ENCODE data around the gene PLPP7. TPM values are rescaled to one million over a fixed set of nuclear protein-coding genes. Genes with fewer than 3 reads are reported as not detected.

Gene PLPP7
- total RNA-seq, 1 donor from 2014 or later: 3.1 TPM

DNA sequence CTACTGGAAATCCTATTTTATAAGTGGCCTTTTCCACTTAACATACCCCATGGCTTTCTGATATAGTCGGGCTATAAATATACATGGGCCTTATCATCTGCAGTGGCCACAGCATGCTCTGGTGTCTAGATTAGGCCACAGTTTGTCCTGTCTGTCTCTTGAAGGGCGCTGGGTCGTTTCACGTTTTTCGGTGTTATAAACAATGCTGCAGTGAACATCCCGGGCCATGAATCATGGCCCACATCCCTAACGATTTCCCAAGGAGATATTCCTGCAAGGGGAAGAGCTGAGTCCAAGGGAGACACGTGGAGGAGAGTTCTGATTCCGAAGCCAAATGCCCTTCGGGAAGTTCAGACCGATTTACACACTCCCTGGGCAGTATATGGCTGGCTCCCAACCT lies 8.4 kb downstream of the PLPP7 start:
- Mint-ChIP-seq H3K27ac (no peak overlapping the region), H3K4me1 (ENCODE audit: unreplicated experiment) (no peaks in the 10 kb centered on the region), H3K36me3 (no peaks in the 10 kb centered on the region), H3K9me3 (no peaks in the 10 kb centered on the region), H3K4me3 (no peak overlapping the region), H3K27me3 (no peaks in the 10 kb centered on the region)
- TF ChIP-seq, protein P1, sequence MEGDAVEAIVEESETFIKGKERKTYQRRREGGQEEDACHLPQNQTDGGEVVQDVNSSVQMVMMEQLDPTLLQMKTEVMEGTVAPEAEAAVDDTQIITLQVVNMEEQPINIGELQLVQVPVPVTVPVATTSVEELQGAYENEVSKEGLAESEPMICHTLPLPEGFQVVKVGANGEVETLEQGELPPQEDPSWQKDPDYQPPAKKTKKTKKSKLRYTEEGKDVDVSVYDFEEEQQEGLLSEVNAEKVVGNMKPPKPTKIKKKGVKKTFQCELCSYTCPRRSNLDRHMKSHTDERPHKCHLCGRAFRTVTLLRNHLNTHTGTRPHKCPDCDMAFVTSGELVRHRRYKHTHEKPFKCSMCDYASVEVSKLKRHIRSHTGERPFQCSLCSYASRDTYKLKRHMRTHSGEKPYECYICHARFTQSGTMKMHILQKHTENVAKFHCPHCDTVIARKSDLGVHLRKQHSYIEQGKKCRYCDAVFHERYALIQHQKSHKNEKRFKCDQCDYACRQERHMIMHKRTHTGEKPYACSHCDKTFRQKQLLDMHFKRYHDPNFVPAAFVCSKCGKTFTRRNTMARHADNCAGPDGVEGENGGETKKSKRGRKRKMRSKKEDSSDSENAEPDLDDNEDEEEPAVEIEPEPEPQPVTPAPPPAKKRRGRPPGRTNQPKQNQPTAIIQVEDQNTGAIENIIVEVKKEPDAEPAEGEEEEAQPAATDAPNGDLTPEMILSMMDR (conservative IDR thresholded peaks at IDR 0.05): no peak
- no peak for DNase-seq (ENCODE audit: extremely low spot score, unreplicated experiment)

DNA sequence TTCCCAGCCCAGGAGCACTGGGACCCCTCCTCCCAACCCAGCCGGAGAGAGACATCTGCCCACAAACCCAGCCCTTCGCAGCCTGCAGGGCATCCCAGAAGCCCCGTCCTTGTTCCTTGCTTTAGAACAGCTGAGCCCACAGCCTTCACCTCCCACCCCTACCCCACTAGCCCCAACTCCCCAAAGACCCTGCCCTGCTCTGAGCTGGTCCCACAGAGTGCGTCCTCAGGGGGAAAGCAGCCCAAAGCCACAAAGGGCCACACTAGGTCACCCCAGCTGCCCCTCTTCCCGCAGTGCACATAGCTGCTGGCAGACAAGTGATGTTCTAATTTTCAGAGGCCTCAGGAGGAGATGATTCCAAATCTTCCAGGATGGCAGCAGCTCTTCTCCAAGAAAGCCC lies 8.8 kb downstream of the PLPP7 start:
- Mint-ChIP-seq H3K36me3 (no peaks in the 10 kb centered on the region), H3K4me3 (no peak overlapping the region), H3K9me3 (no peaks in the 10 kb centered on the region), H3K4me1 (ENCODE audit: unreplicated experiment) (no peaks in the 10 kb centered on the region), H3K27ac (no peak overlapping the region), H3K27me3 (no peaks in the 10 kb centered on the region)
- TF ChIP-seq, protein P1 (conservative IDR thresholded peaks at IDR 0.05): no peak
- DNase-seq (ENCODE audit: extremely low spot score, unreplicated experiment): no peak

DNA sequence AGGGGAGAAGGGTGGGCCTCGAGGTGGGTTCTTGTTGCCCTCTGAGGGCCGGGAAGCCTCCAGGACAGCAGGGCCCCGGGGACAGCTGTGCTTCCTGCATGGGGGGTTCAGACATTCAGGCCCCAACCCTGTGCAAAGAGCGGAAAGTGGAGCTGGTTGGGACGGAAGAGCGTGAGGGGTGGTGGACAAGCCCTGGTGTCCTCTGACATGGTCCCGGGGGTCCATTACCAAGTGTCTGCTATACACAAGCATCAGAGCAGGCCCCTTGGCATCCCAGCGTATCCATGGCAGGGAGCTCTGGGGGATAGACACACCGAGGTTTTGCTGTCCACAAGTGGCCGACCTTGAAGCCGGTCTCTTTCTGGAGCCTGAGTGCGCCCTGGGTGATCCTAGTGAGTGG lies 9.3 kb downstream of the PLPP7 start:
- Mint-ChIP-seq H3K9me3 (no peaks in the 10 kb centered on the region), H3K4me3 (no peak overlapping the region), H3K36me3 (no peaks in the 10 kb centered on the region), H3K4me1 (ENCODE audit: unreplicated experiment) (no peaks in the 10 kb centered on the region), H3K27me3 (no peaks in the 10 kb centered on the region), H3K27ac (no peak overlapping the region)
- no peak for DNase-seq (ENCODE audit: extremely low spot score, unreplicated experiment)
- TF ChIP-seq, protein P1 (conservative IDR thresholded peaks at IDR 0.05): no peak

DNA sequence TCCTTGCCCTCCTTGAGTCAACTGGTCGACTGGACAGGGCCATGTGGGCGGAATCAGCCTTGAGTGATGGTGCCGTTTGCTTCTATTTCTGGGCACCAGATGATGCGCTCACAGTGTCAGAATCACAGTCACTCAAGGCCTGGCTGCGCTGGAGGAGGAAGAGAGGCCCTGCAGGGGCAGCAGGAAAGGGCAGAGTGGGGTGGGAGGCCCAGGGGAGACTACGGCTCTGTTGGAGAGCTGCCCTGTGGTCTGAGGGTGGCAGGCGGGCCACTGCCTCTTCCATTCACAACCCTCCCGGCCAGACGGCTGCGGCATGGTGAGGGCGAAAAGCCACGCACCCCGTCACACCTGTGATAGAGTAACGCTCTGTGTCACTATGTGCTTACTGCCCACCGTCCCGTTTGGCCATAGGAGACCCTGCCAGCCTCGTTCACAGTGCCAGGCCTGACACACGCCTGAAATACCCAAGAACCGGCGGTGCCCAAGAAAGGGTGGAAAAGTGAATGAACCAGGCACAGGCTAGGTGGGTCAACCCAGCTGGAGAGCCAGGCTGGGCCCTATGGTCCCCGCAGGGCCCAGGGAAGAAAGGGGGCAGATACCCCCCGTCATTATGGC lies 9.9 kb downstream of the PLPP7 start:
- no peak overlapping the region for H3K4me3 Mint-ChIP-seq
- H3K27me3 Mint-ChIP-seq: no peaks in the 10 kb centered on the region
- no peak for DNase-seq (ENCODE audit: extremely low spot score, unreplicated experiment)
- H3K4me1 Mint-ChIP-seq (ENCODE audit: unreplicated experiment): no peaks in the 10 kb centered on the region
- TF ChIP-seq, protein P1 (conservative IDR thresholded peaks at IDR 0.05): no peak
- no peaks in the 10 kb centered on the region for H3K9me3 Mint-ChIP-seq
- H3K27ac Mint-ChIP-seq: no peak overlapping the region
- no peaks in the 10 kb centered on the region for H3K36me3 Mint-ChIP-seq

DNA sequence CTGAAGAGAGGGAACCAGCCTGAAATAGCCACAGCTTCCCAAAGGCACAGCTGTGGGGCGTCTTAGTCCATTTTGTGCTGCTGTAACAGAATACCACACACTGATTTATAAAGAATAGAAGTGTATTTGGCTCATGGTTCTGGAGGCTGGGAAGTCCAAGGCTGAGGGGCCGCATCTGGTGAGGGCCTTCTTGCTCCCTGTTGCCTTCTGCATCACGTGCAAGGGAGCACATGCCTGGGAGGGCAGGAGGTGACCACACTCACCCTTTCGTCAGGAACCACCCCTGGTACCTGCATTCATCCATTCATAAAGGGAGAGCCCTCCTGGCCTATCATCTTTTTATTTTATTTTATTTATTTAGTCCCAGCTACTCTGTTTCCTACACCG lies 10.4 kb downstream of the PLPP7 start:
- H3K36me3 Mint-ChIP-seq: no peaks in the 10 kb centered on the region
- TF ChIP-seq, protein P1 (conservative IDR thresholded peaks at IDR 0.05): no peak
- H3K27me3 Mint-ChIP-seq: no peaks in the 10 kb centered on the region
- no peak overlapping the region for H3K27ac Mint-ChIP-seq
- no peak overlapping the region for H3K4me3 Mint-ChIP-seq
- DNase-seq (ENCODE audit: extremely low spot score, unreplicated experiment): no peak
- H3K9me3 Mint-ChIP-seq: no peaks in the 10 kb centered on the region
- no peaks in the 10 kb centered on the region for H3K4me1 Mint-ChIP-seq (ENCODE audit: unreplicated experiment)

DNA sequence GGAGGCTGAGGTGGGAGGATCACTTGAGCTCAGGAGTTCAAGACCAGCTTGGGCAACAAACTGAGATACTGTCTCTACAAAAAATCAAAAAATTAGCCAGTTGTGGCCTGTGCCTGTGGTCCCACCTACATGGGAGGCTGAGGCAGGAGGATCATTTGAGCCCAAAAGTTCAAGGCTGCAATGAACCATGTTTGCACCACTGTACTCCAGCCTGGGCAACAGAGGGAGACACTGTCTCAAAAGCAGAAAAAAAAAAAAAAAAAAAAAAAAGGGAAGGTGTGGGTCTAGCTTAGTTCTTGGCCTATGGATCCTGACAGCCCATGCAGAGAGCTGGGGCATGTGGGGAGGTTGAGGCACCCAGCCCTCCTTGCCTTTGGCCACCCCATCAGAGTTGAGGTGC lies 10.9 kb downstream of the PLPP7 start:
- Mint-ChIP-seq H3K4me1 (ENCODE audit: unreplicated experiment) (no peaks in the 10 kb centered on the region), H3K9me3 (no peaks in the 10 kb centered on the region), H3K4me3 (no peak overlapping the region), H3K27me3 (no peaks in the 10 kb centered on the region), H3K36me3 (no peaks in the 10 kb centered on the region), H3K27ac (no peak overlapping the region)
- DNase-seq (ENCODE audit: extremely low spot score, unreplicated experiment): no peak
- TF ChIP-seq, protein P1 (conservative IDR thresholded peaks at IDR 0.05): no peak

Measured in type B pancreatic cell (in vitro differentiated cells).